Kasumi-1 (cell line): Measurements from ENCODE around the gene ZFTA.
"Not testable (repeated sequence)": the region's sequence is repeated elsewhere in the genome, so short reads cannot be mapped to it uniquely, and the experiment has no call there.

Experiments
- DNase-seq, 2 experiments: peaks; one replicate each; lab custom pipeline; 2025; lab: John Stamatoyannopoulos, UW

Gene ZFTA

GRCh38 chr11:63768237-63769041, at the start of gene ZFTA:
Gene ZFTA (minus strand): TSS chr11:63768775. CDS start chr11:63768622, 153 bp downstream.
- peak; percentile 27 to 45 for DNase-seq

GRCh38 chr11:63817758-63818498, 49.4 kb upstream of the ZFTA start:
- DNase-seq = no peak

GRCh38 chr11:63816732-63817131, 48.2 kb upstream of the ZFTA start:
- DNase-seq = no peak

- DNase-seq = no peak
Observed at GRCh38 chr11:63816166-63816565, 47.6 kb upstream of the ZFTA start.

- DNase-seq = no peak
Observed at GRCh38 chr11:63814383-63814736, 45.8 kb upstream of the ZFTA start.

GRCh38 chr11:63813563-63814382, 45.2 kb upstream of the ZFTA start:
- peak; percentile 22 to 23 for DNase-seq

- DNase-seq = peak; percentile 42 to 50
Observed at GRCh38 chr11:63813035-63813562, 44.5 kb upstream of the ZFTA start, which contains the start of gene SPINDOC. Gene SPINDOC (plus strand): TSS chr11:63813456. CDS start chr11:63813687, 231 bp downstream.

GRCh38 chr11:63811522-63811921, 42.9 kb upstream of the ZFTA start:
- DNase-seq = no peak

GRCh38 chr11:63810383-63810782, 41.8 kb upstream of the ZFTA start:
- DNase-seq = not testable (repeated sequence)

- no peak for DNase-seq
Observed at GRCh38 chr11:63805844-63806415, 37.4 kb upstream of the ZFTA start.

- no peak for DNase-seq
Observed at GRCh38 chr11:63804259-63804658, 35.7 kb upstream of the ZFTA start.

GRCh38 chr11:63802637-63803414, 34.3 kb upstream of the ZFTA start:
- no peak for DNase-seq

- DNase-seq = no peak
Observed at GRCh38 chr11:63800921-63801320, 32.3 kb upstream of the ZFTA start.

GRCh38 chr11:63795066-63795465, 26.5 kb upstream of the ZFTA start:
- no peak for DNase-seq

- DNase-seq = no peak
Observed at GRCh38 chr11:63793161-63793560, 24.6 kb upstream of the ZFTA start.

- DNase-seq = no peak
Observed at GRCh38 chr11:63791495-63792167, 23.1 kb upstream of the ZFTA start.

GRCh38 chr11:63785823-63786222, 17.2 kb upstream of the ZFTA start:
- DNase-seq = no peak

GRCh38 chr11:63783925-63784592, 15.5 kb upstream of the ZFTA start:
- no peak for DNase-seq

GRCh38 chr11:63782749-63783148, 14.2 kb upstream of the ZFTA start:
- no peak for DNase-seq

GRCh38 chr11:63779039-63779438, 10.5 kb upstream of the ZFTA start:
- no peak for DNase-seq
